GM12892 (cell line): ENCODE results near the gene NF1.

Experiments
- POLR2A ChIP-seq: IDR thresholded peaks from 2 replicates; pipeline ENCODE4 v1.6.1; 2011; ENCODE audit warnings: low read depth, low read length, control low read depth
- POLR2AphosphoS5 ChIP-seq: IDR thresholded peaks from 2 replicates; pipeline ENCODE4 v1.6.1; 2011; ENCODE audit warnings: low read depth, low read length, control low read depth
- TAF1 ChIP-seq: IDR thresholded peaks from 2 replicates; pipeline ENCODE4 v1.6.1; 2011; ENCODE audit warnings: low read depth, mild to moderate bottlenecking, control low read depth, low read length, borderline replicate concordance

GRCh38 chr17:31392856-31393748 lies 298.3 kb downstream of the NF1 start:
- TF ChIP-seq POLR2AphosphoS5 (no peak), TAF1 (no peak), POLR2A (no peak)
